HT1080 (cell line): ENCODE data around the gene MEF2D. TPM values are rescaled to one million over a fixed set of nuclear protein-coding genes. Genes with fewer than 3 reads are reported as not detected.

ENCODE experiments used
- small RNA-seq: library from RNA; depleted of rRNA; stranded (forward); fragments of <200 nt; gene quantifications from one replicate; pipeline ENCODE3, GENCODE V24; 2014
- total RNA-seq: library from RNA; depleted of rRNA; stranded (reverse); fragments of >200 nt; shearing (Covaris generic); gene quantifications from 2 replicates; pipeline ENCODE4 v1.2.3, GENCODE V29; 2014; rRNA removed

MEF2D gene
- total RNA-seq, 1 experiment from 2014 or later: 27.9 TPM

Small RNAs within 50 kb of the gene (small RNA-seq; reads per million reads assigned to genes)
- not detected for gene MIR9-1
- gene RF00019: not detected

Other genes starting within 250 kb of the MEF2D start
- gene SMG5, start 217.9 kb downstream of the MEF2D start, total RNA-seq: 94.1 and 95.9 TPM in 2 replicates
- 2.2 and 2.7 TPM in 2 replicates for gene TMEM79, start 216.4 kb downstream of the MEF2D start, total RNA-seq
- 49.0 and 62.7 TPM in 2 replicates for gene GLMP, start 205.1 kb downstream of the MEF2D start, total RNA-seq
- not detected in 2 replicates for gene VHLL, start 201.5 kb downstream of the MEF2D start, total RNA-seq
- gene CCT3, start 162.5 kb downstream of the MEF2D start, total RNA-seq: 450 and 472 TPM in 2 replicates
- 0.70 and 0.87 TPM in 2 replicates for gene TSACC, start 162.2 kb downstream of the MEF2D start, total RNA-seq
- gene RHBG, start 131.6 kb downstream of the MEF2D start, total RNA-seq: not detected in 2 replicates
- 39.5 and 41.8 TPM in 2 replicates for gene IQGAP3, start 71.8 kb upstream of the MEF2D start, total RNA-seq
- gene TTC24, start 78.9 kb upstream of the MEF2D start, total RNA-seq: not detected in 2 replicates
- gene NAXE, start 91.0 kb upstream of the MEF2D start, total RNA-seq: 106 and 116 TPM in 2 replicates
- 42.5 and 52.7 TPM in 2 replicates for gene GPATCH4, start 100.7 kb upstream of the MEF2D start, total RNA-seq
- not detected in 2 replicates for gene HAPLN2, start 118.6 kb upstream of the MEF2D start, total RNA-seq
- gene BCAN, start 141.3 kb upstream of the MEF2D start, total RNA-seq: 0.03 TPM in 1 of 2 replicates, not detected in the other
- gene NES, start 176.6 kb upstream of the MEF2D start, total RNA-seq: 0.03 and 0.13 TPM in 2 replicates
- gene CRABP2, start 204.8 kb upstream of the MEF2D start, total RNA-seq: 6.0 and 8.6 TPM in 2 replicates
- gene METTL25B, start 227.7 kb upstream of the MEF2D start, total RNA-seq: 10.9 and 15.7 TPM in 2 replicates
- gene ISG20L2, start 228.0 kb upstream of the MEF2D start, total RNA-seq: 27.6 and 39.8 TPM in 2 replicates
- gene MRPL24, start 240.3 kb upstream of the MEF2D start, total RNA-seq: 163 and 192 TPM in 2 replicates